K562 (cell line): ENCODE data around the gene TBL1XR1. TPM values are rescaled to one million over a fixed set of nuclear protein-coding genes. Genes with fewer than 3 reads are reported as not detected.

ENCODE experiments used
- BCL6 ChIP-seq: fragments of 250-450 bp; sonication (Bioruptor Pico); IDR thresholded peaks from 2 replicates; pipeline ENCODE4 v1.4.0; 2020
- CAMTA2 ChIP-seq: fragments of 250-450 bp; sonication (Bioruptor Pico); conservative IDR thresholded peaks from 2 replicates; pipeline ENCODE4 v1.5.1; 2022
- FOXJ2 ChIP-seq: fragments of 200-800 bp; sonication (Bioruptor generic); IDR thresholded peaks from 2 replicates; pipeline ENCODE4 v1.6.1; 2016; ENCODE audit warnings: missing genetic modification characterization, missing compliant biosample characterization
- MAFK ChIP-seq: IDR thresholded peaks from 2 replicates; pipeline ENCODE4 v1.6.1; 2011; ENCODE audit warnings: low read length, improper control_type of control experiment
- MCM2 ChIP-seq: fragments of 450-650 bp; IDR thresholded peaks from 2 replicates; pipeline ENCODE4 v1.6.1; 2017; ENCODE audit warnings: low read depth, mild to moderate bottlenecking
- MTF1 ChIP-seq: fragments of 250-450 bp; sonication (Bioruptor Pico); IDR thresholded peaks from 2 replicates; pipeline ENCODE4 v1.9.0; 2021; ENCODE audit warnings: moderate library complexity, mild to moderate bottlenecking, inconsistent platforms, borderline replicate concordance
- NELFE ChIP-seq: IDR thresholded peaks from 2 replicates; pipeline ENCODE4 v1.6.1; 2011; ENCODE audit warnings: mild to moderate bottlenecking; ENCODE audit not compliant: insufficient read depth, insufficient read length
- RCOR1 ChIP-seq, 2 experiments: IDR thresholded peaks; 2 replicates each; pipeline ENCODE4 v1.6.1; 2012; ENCODE audit warnings: low read depth in 2 of 2, low read length in 2 of 2, borderline replicate concordance in 1 of 2, improper control_type of control experiment in 1 of 2
- SMAD3 ChIP-seq: fragments of 450-650 bp; formaldehyde crosslinking; conservative IDR thresholded peaks from 2 replicates; pipeline ENCODE4 v1.4.0; 2020; ENCODE audit warnings: mild to moderate bottlenecking
- TGIF2 ChIP-seq: sonication (generic); formaldehyde crosslinking; IDR thresholded peaks from 2 replicates; pipeline ENCODE4 v1.8.1; 2022; ENCODE audit warnings: mild to moderate bottlenecking, missing genetic modification reagents, moderate library complexity
- polyA plus RNA-seq, 8 experiments: library from polyadenylated mRNA; depleted of rRNA in 4 of 8; stranded (reverse) in 5 of 8; unstranded in 3 of 8; fragments of >200 nt; fragmentation: Nextera tagmentation in 2 of 8; fragmentation: Illumina TruSeq in 1 of 8; extraction: Ambion mirVana in 2 of 8; extraction: Trizol in 1 of 8; gene quantifications; 2 replicates each; pipeline versions ENCODE4 v1.2.1 to v1.2.3, GENCODE V29; 2011 to 2014; ENCODE audit warnings: inconsistent platforms in 1 of 8, missing spikeins in 1 of 8
- total RNA-seq, 7 experiments: library from RNA; depleted of rRNA in 6 of 7; stranded (reverse); fragments of >200 nt in 6 of 7; fragmentation: Illumina TruSeq in 2 of 7; extraction: Trizol in 2 of 7; gene quantifications; 2 replicates each; pipeline versions ENCODE4 v1.2.1 to v1.2.3, GENCODE V29; 2011 to 2021; ENCODE audit warnings: low replicate concordance in 1 of 7
- TF ChIP-seq, protein P1 (sequence below), 2 experiments: fragments of 450-650 bp; IDR thresholded peaks; 2 replicates each; pipeline ENCODE4 v1.6.1; 2016

TBL1XR1 gene
- total and polyA plus RNA-seq, 9 of the 15 experiments (the other 6 are each of a cell fraction or from before 2014, with no cell fraction given) = 19.6 to 171 (median 83.3) TPM

DNA sequence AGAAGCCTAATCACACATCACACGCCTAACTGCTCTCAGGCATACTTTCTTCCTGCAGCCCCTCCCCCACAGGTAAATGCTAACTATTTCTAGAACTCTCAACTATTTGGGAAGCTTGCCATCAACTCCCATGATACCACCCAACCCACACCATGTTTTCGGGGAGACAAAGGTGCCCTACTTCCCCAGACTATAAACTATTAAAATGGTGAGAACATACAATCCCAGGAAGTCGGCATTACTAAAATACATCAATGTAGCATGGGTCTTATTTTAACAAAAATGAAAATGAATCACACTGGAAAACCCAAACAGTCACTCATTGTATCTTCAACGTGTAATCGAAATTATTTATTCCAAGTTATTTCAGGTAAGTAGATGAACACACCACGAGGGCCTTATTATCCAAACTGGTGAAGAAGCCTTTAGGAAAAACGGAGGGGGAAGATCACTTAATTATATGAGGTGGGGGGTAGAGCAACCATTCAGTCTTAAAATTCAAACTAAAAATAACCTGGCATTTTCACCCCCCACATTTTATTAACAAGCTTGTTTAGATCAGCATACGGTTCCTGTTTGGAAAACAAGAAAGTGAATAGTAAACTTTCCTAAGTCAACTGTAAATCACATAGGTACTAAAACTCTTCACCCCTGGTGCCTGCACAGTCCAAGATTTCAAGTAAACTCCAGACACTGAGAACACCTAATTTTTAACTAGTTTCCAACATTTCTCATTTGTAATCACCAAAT is 1.9 kb downstream of the TBL1XR1 start (continued):
- TF ChIP-seq CAMTA2 (CRISPR knock-in tag) (no peak), MAFK (no peak), BCL6 (CRISPR knock-in tag) (no peak), SMAD3 (no peak), MTF1 (CRISPR knock-in tag) (no peak), NELFE (no peak), MCM2 (no peak), RCOR1 (IDR thresholded peaks at IDR 0.05; ENCODE audit: borderline replicate concordance in 1 of 2, low read depth in 2 of 2, low read length in 2 of 2) (no peak), TGIF2 (no peak), FOXJ2 (tag) (no peak)
- TF ChIP-seq, protein P1, sequence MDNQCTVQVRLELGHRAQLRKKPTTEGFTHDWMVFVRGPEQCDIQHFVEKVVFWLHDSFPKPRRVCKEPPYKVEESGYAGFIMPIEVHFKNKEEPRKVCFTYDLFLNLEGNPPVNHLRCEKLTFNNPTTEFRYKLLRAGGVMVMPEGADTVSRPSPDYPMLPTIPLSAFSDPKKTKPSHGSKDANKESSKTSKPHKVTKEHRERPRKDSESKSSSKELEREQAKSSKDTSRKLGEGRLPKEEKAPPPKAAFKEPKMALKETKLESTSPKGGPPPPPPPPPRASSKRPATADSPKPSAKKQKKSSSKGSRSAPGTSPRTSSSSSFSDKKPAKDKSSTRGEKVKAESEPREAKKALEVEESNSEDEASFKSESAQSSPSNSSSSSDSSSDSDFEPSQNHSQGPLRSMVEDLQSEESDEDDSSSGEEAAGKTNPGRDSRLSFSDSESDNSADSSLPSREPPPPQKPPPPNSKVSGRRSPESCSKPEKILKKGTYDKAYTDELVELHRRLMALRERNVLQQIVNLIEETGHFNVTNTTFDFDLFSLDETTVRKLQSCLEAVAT (IDR thresholded peaks at IDR 0.05) = peak; percentile 66 to 74; a peak in 2 of 4 replicates
